ENCODE measurements around the gene SNX9.

Gene SNX9

DNA sequence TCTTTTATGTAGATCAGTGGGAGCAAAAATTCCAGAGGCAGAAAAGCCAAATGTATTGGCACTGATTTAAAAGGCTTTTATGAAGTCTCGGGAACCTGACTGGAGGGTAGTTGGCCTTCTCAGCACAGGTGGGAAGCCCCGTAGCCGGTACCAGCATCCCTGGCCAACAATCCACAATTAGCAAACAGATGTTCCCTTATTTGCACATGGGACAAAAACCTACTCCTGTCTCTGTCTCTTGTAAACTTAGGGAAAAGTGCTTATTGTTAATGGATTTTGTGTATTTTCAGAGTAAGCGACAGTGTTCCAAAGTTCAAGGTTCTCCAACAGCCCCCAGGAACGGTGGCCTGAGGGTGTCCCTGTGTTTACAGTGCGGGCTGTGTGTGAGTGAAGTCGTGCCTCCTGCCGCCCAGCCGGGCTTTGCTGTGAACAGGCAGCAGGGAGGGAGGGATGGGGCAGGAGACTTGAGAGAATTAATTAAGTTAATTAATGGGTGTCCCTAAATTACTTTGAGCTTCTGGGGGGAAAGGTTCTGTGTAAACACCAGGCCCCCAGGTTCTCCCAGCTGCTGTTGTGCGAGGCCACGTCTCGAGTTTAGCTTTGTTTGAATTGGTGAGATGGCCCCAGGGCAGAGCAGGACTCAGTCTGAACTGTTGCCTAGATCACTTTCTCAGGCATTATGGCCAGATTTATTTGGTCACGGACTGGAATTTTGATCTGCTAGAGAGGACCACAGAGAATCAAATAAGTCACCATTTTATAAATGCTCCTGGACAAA, 162.5 kb downstream of the SNX9 start (continued):
- TF ChIP-seq, protein P1, sequence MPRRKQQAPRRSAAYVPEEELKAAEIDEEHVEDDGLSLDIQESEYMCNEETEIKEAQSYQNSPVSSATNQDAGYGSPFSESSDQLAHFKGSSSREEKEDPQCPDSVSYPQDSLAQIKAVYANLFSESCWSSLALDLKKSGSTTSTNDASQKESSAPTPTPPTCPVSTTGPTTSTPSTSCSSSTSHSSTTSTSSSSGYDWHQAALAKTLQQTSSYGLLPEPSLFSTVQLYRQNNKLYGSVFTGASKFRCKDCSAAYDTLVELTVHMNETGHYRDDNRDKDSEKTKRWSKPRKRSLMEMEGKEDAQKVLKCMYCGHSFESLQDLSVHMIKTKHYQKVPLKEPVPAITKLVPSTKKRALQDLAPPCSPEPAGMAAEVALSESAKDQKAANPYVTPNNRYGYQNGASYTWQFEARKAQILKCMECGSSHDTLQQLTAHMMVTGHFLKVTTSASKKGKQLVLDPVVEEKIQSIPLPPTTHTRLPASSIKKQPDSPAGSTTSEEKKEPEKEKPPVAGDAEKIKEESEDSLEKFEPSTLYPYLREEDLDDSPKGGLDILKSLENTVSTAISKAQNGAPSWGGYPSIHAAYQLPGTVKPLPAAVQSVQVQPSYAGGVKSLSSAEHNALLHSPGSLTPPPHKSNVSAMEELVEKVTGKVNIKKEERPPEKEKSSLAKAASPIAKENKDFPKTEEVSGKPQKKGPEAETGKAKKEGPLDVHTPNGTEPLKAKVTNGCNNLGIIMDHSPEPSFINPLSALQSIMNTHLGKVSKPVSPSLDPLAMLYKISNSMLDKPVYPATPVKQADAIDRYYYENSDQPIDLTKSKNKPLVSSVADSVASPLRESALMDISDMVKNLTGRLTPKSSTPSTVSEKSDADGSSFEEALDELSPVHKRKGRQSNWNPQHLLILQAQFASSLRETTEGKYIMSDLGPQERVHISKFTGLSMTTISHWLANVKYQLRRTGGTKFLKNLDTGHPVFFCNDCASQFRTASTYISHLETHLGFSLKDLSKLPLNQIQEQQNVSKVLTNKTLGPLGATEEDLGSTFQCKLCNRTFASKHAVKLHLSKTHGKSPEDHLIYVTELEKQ (tag by site-specific recombination; IDR thresholded peaks at IDR 0.05; ENCODE audit: borderline replicate concordance), result no peak
- TF ChIP-seq ZNF391 (tag by site-specific recombination; IDR thresholded peaks at IDR 0.05; ENCODE audit: borderline replicate concordance, low read depth) (no peak), ZNF239 (tag by site-specific recombination; IDR thresholded peaks at IDR 0.05) (no peak), ZBTB7A (tag by site-specific recombination; IDR thresholded peaks at IDR 0.05; ENCODE audit: low read depth) (no peak), ZNF530 (tag by site-specific recombination; IDR thresholded peaks at IDR 0.05; ENCODE audit: low read depth) (no peak), EGR2 (tag by site-specific recombination; IDR thresholded peaks at IDR 0.05; ENCODE audit: low read depth) (no peak), ZBTB20 (tag by site-specific recombination; IDR thresholded peaks at IDR 0.05) (no peak; the same call in 1 of the 2 replicates), ZNF133 (tag by site-specific recombination; IDR thresholded peaks at IDR 0.05) (no peak), ZNF600 (tag by site-specific recombination; IDR thresholded peaks at IDR 0.05) (0 out of 2 replicates have a peak, but pooled peaks have one; percentile 31), TCF7L2 (IDR thresholded peaks at IDR 0.05; ENCODE audit: borderline replicate concordance, low read depth, low read length) (no peak), ZNF366 (tag by site-specific recombination; conservative IDR thresholded peaks at IDR 0.05) (no peak), ZSCAN23 (tag by site-specific recombination; IDR thresholded peaks at IDR 0.05) (no peak), ZXDB (tag by site-specific recombination; IDR thresholded peaks at IDR 0.05) (peak; percentile 93), ZBTB8A (tag by site-specific recombination; IDR thresholded peaks at IDR 0.05) (peak; percentile 17; the same call in 1 of the 2 replicates), ZNF792 (tag by site-specific recombination; IDR thresholded peaks at IDR 0.05) (no peak), ZNF610 (tag by site-specific recombination; IDR thresholded peaks at IDR 0.05; ENCODE audit: borderline replicate concordance) (no peak), ZNF324 (tag by site-specific recombination; IDR thresholded peaks at IDR 0.05) (no peak), FEZF1 (tag by site-specific recombination; IDR thresholded peaks at IDR 0.05) (no peak), KLF8 (tag by site-specific recombination; IDR thresholded peaks at IDR 0.05) (no peak), ZBTB48 (tag by site-specific recombination; IDR thresholded peaks at IDR 0.05) (peak; percentile 40; the same call in 1 of the 2 replicates), ZSCAN30 (tag by site-specific recombination; IDR thresholded peaks at IDR 0.05) (no peak), ZNF214 (tag by site-specific recombination; IDR thresholded peaks at IDR 0.05; ENCODE audit: borderline replicate concordance) (no peak), BCL11A (tag by site-specific recombination; IDR thresholded peaks at IDR 0.05; ENCODE audit: low read depth) (no peak), SCRT2 (tag by site-specific recombination; IDR thresholded peaks at IDR 0.05) (peak; percentile 53), SP2 (tag by site-specific recombination; IDR thresholded peaks at IDR 0.05) (no peak), ZNF335 (tag by site-specific recombination; conservative IDR thresholded peaks at IDR 0.05) (0 out of 2 replicates have a peak, but pooled peaks have one; percentile 36), ZNF394 (tag by site-specific recombination; IDR thresholded peaks at IDR 0.05; ENCODE audit: borderline replicate concordance) (no peak)
- TF ChIP-seq, protein P2, sequence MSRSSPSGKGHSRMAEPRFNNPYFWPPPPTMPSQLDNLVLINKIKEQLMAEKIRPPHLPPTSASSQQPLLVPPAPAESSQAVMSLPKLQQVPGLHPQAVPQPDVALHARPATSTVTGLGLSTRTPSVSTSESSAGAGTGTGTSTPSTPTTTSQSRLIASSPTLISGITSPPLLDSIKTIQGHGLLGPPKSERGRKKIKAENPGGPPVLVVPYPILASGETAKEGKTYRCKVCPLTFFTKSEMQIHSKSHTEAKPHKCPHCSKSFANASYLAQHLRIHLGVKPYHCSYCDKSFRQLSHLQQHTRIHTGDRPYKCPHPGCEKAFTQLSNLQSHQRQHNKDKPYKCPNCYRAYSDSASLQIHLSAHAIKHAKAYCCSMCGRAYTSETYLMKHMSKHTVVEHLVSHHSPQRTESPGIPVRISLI (tag by site-specific recombination; IDR thresholded peaks at IDR 0.05), result no peak
- TF ChIP-seq, protein P3, sequence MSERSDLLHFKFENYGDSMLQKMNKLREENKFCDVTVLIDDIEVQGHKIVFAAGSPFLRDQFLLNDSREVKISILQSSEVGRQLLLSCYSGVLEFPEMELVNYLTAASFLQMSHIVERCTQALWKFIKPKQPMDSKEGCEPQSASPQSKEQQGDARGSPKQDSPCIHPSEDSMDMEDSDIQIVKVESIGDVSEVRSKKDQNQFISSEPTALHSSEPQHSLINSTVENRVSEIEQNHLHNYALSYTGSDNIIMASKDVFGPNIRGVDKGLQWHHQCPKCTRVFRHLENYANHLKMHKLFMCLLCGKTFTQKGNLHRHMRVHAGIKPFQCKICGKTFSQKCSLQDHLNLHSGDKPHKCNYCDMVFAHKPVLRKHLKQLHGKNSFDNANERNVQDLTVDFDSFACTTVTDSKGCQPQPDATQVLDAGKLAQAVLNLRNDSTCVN (tag by site-specific recombination; optimal IDR thresholded peaks at IDR 0.05), result no peak
- TF ChIP-seq, protein P4, sequence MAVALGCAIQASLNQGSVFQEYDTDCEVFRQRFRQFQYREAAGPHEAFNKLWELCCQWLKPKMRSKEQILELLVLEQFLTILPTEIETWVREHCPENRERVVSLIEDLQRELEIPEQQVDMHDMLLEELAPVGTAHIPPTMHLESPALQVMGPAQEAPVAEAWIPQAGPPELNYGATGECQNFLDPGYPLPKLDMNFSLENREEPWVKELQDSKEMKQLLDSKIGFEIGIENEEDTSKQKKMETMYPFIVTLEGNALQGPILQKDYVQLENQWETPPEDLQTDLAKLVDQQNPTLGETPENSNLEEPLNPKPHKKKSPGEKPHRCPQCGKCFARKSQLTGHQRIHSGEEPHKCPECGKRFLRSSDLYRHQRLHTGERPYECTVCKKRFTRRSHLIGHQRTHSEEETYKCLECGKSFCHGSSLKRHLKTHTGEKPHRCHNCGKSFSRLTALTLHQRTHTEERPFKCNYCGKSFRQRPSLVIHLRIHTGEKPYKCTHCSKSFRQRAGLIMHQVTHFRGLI (tag by site-specific recombination; IDR thresholded peaks at IDR 0.05), result peak; percentile 69

All from HEK293 (cell line).